ENCODE data around the gene GSTA1.

- TF ChIP-seq CTCF (conservative IDR thresholded peaks at IDR 0.05 in 1 of 2, IDR thresholded peaks at IDR 0.05 in 1 of 2; ENCODE audit: low read depth in 1 of 2, low read length in 2 of 2) (peak; percentile 59 to 71), EZH2 (IDR thresholded peaks at IDR 0.05; ENCODE audit: low read length, missing control alignments) (no peak)
Measured at GRCh38 chr6:52815167-52816092, 11.8 kb upstream of the GSTA1 start.
